Epithelial cell of proximal tubule (primary cell): ENCODE measurements around the gene ONECUT1. TPM values are rescaled to one million over a fixed set of nuclear protein-coding genes. Genes with fewer than 3 reads are reported as not detected.

Source experiments
- DNase-seq: peaks from one replicate; pipeline ENCODE4 v3.0.0-alpha.2; 2011; ENCODE audit warnings: low read depth
- H3K4me3 ChIP-seq: 2 replicates; pipeline ENCODE4 v1.5.1; 2011; ENCODE audit warnings: low read depth, mild to moderate bottlenecking, low read length
- total RNA-seq: library from RNA; depleted of rRNA; stranded (reverse); fragments of >200 nt; gene quantifications from 2 replicates; pipeline ENCODE4 v1.2.3, GENCODE V29; 2015
- TF ChIP-seq, protein P1 (sequence below): conservative IDR thresholded peaks from 2 replicates; pipeline ENCODE4 v1.5.1; 2012; ENCODE audit warnings: low read depth, mild to moderate bottlenecking, low read length

Gene ONECUT1
- total RNA-seq, 1 donor from 2014 or later, result not detected

DNA sequence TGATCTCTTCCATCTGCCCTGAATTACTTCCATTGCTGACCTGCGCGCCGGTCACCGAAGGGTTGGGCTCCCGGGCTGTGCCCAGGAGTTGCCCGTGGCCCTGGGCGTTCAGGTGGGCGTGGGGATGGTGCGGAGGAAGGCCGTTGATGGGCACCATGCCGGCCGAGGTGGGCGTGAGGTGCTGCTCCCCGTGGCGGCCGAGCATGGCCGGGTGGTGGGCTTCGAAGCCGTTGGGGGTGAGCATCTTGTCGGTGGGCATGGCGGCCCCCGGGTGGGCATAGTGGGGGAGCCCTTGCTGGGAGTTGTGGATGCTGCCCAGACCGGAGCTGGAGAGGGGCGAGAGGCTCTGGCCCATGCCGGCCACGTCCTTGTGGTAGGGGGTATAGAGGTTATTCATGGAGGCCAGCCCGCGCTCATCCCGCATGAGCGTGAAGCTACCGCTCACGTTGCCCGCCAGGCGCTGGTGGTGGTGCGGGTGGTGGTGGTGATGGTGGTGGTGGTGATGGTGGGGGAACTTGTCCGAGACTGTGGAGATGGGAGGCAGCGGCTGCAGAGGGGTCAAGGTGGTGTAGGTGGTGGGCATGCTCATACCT, 1.0 kb downstream of the ONECUT1 start:
- TF ChIP-seq, protein P1, sequence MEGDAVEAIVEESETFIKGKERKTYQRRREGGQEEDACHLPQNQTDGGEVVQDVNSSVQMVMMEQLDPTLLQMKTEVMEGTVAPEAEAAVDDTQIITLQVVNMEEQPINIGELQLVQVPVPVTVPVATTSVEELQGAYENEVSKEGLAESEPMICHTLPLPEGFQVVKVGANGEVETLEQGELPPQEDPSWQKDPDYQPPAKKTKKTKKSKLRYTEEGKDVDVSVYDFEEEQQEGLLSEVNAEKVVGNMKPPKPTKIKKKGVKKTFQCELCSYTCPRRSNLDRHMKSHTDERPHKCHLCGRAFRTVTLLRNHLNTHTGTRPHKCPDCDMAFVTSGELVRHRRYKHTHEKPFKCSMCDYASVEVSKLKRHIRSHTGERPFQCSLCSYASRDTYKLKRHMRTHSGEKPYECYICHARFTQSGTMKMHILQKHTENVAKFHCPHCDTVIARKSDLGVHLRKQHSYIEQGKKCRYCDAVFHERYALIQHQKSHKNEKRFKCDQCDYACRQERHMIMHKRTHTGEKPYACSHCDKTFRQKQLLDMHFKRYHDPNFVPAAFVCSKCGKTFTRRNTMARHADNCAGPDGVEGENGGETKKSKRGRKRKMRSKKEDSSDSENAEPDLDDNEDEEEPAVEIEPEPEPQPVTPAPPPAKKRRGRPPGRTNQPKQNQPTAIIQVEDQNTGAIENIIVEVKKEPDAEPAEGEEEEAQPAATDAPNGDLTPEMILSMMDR, result no peak
- no peak overlapping the region for H3K4me3 ChIP-seq
- no peak for DNase-seq

DNA sequence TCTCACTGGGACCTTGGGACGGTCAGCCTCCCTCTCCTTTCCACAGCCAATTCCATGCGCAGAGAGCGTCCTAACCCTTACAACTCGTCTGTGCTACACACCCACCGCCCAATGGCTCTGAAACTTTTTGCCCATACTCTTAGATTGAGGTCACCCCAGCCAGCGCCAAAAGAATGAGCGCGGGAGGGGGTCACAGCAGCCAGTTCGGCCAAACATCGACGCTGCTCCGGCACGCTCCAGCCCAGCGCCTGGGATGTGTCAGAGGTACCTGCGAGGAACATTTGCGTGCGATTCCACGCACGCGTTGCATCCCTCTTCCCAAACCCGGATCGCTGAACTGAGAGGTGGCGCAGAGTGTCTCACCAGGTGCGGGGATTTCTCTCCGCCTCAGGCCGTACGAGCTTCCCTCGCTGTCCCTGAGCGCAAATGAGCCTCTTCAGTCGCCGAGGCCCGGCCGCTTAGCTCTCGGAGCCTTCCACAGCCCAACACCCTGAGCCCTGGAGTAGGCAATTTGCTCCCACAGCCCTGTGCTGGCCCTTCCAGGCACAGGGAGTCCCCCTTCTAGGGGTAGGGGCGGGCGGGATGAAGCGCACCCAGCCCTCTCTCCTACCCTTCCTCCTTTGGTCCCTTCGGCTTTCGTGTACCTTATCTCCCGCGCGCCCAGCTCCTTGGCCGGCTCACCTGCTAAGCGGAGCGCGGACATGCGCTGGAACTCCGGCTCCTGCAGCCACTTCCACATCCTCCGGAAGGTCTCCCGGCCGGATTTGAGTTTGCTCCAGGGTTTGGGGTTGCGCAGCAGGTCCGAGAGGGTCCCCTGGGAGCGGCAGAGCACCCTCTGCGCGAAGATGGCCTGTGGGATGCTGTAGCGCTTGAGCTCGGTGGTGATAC, 1.8 kb downstream of the ONECUT1 start:
- DNase-seq, result no peak
- H3K4me3 ChIP-seq, result no peak overlapping the region
- TF ChIP-seq, protein P1, result no peak

DNA sequence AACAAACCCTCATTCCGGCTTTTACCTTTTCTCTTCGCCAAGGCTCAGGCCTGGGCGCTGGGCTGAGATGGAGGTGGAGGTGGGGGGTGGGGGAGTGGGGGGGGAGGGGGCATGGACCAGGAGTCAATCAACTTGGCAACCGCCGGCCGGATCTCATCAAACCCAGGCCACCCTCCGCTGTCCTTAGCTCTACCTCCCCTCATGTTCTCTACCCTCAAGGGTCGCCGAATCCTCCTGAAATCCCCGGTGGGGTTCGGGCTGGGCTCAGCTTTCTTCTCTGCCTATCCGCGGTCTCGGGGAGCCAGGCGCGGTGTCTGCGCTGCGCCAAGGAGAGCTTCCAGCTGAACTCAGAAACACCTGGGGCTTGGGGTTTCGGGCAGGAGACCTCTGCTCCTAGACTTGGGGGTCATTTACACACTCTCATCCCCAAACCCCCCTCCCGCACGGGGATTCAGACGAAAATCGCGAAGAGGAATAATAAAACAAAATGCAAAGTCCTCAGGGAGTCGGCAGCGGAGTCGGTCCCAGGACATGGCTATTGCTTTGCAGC, 2.5 kb downstream of the ONECUT1 start:
- H3K4me3 ChIP-seq, result no peak overlapping the region
- DNase-seq, result no peak
- TF ChIP-seq, protein P1, result no peak

DNA sequence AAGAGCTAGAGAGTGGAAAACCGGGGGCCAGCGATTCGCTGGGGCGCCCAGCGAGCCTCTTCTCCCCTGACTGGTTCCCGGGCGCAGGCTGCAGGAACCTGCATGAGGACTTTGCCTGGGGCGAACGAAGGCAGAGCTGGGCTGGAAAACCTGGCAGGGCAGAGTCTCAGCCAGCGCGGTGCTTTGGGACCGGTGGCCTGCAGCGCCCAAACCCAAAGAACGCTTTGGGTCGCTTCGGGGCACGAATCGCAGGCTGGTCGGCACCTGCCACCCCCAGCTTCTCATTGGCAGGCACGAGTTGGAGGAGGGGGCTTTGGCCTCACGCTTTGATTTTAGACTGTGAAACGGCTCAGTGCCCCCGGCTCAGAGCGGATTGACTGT, 3.0 kb downstream of the ONECUT1 start:
- no peak overlapping the region for H3K4me3 ChIP-seq
- TF ChIP-seq, protein P1, result no peak
- no peak for DNase-seq

DNA sequence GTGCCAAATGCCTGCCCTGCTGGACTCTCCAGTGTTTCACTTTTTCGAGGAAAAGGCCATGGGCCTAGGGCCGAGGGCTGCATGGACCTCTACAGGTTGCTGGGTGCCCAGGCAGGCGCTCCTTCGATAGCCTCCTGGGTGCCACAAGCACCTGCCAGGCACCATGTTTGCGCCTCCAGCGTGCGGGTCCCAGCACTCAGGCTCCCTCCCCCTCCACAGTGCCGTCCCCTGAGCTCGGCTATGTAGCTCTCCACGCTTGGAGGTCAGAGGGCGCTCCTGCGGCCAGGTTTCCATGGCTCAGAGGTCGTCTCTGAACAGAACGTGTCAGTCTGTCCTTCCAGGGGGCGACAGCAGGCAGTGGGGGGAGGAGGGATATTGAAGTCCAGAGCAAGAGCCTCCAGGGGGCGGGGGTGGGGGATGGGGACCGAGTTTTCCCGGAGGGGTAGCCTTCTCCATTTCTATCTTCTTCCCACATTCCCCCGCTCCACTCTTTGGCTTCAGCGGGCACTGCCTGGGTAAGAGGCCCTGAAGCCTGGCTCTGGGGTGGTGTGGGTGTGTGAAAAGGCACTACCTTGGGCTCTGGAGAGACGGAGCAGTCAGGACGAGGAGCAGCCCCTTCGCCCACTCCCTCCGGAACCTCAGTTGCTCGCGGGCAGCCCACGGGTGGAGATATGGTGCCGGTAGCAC, 3.6 kb downstream of the ONECUT1 start:
- TF ChIP-seq, protein P1, result no peak
- no peak for DNase-seq
- no peak overlapping the region for H3K4me3 ChIP-seq

DNA sequence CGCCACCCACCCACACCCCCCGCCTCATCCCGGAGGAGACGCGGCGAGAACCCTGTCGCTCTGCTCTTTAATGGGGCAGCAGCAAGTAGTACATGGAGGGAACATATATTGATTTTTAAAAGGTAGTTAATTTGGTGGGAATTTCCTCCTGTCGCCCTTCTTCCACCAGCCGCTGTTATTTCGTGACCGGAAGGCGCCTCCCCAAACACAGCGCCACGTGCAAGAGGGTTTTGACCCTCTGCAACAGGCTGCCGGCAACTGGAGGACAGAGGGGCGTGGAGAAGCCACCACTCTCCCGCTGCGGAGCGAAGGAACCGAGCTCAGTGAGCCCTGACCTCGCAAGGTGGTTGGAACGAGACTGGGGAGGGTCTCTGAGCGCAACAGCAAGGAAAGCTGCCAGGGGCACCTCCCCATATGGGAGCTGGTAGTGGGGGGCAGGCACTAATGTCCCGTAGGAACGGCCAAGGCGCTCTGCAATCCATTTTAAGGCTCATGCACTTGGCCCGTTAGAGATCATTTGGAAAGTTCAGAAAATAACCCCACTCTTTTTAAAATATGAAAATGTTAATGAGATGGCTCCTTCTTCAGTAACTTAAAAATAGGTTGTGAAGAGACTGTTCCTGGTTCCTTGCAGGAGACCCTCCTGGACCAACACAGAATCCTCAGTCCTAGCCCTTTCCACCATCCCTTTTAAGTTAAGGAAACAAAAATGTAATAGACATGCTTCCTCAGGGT, 4.3 kb downstream of the ONECUT1 start:
- TF ChIP-seq, protein P1, result no peak
- DNase-seq, result no peak
- no peak overlapping the region for H3K4me3 ChIP-seq
